Measurements from ENCODE around the gene ZMIZ1. TPM values are rescaled to one million over a fixed set of nuclear protein-coding genes. Genes with fewer than 3 reads are reported as not detected.

The ZMIZ1 gene
- total and polyA plus RNA-seq, 2 experiments from 2014 or later: 9.2 to 30.9 TPM

DNA sequence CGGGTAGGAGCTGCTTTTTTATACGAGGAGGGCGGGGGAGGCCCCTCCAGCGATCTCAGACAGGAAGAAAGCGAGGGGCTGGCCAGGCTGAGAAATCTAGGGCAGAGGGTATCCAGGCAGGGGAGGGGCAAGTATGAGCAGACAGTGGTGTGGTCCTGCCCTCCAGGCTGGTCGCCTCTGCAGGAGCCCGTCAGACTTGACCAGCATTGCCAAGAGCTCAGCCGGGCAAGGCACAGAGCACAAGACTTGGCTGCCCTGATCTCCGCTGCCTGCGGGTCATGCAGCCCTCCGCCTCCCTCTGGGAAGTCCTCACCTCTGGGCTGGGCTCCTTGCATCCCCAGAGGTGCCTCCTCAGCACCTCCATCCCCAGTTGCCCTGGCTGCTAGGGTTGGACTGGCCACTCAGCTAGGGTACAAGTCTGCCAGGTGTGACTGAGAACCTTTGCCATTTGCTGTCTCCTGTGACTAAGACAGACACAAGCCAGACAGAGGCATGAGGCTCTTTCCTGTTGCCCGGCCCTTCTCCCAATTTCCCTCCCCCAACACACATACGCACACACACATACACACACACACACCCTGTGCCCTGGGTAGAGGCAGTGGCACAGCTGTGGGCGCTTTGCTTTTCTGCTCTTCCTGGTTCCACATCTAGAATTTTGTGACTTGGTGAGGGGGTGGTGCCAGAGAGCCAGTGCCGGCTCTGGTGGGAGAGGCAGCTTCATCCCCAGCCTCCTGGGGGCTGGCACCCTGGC lies 219.4 kb downstream of the ZMIZ1 start:
- no peaks in the 10 kb centered on the region; the same call in 2 of the 3 replicates for H3K36me3 Mint-ChIP-seq (ENCODE audit: low read depth)

GRCh38 chr10:79289801-79290200 lies 221.0 kb downstream of the ZMIZ1 start:
- Mint-ChIP-seq H3K36me3 (ENCODE audit: low read depth) (peaks cover 9% of the 10 kb centered on the region; the same call in 1 of the 3 replicates), H3K4me3 (no peak overlapping the region), H3K27ac (no peak overlapping the region), H3K9me3 (no peaks in the 10 kb centered on the region), H3K27me3 (ENCODE audit: insufficient read depth, low read depth, poor library complexity) (peaks cover 9% of the 10 kb centered on the region), H3K4me1 (peaks cover 6% of the 10 kb centered on the region; the same call in 2 of the 3 replicates)
- ATAC-seq (no peak), DNase-seq (ENCODE audit: low spot score) (no peak)
- H4K20me1 ChIP-seq (replicated peaks; ENCODE audit: insufficient read depth): 0 out of 2 replicates have a peak, but pooled peaks cover 4% of the 10 kb centered on the region
- no peak overlapping the region for H3K4me2 ChIP-seq
- no peak overlapping the region for H3K27ac ChIP-seq (ENCODE audit: low read depth)
- H3K4me3 ChIP-seq: no peak overlapping the region
- H2AFZ ChIP-seq: no peak overlapping the region
- no peaks in the 10 kb centered on the region for H3K9me2 ChIP-seq (ENCODE audit: insufficient read depth)
- H3K36me3 ChIP-seq (ENCODE audit: insufficient read depth): no peaks in the 10 kb centered on the region; the same call in 1 of the 2 replicates
- no peaks in the 10 kb centered on the region for H3K4me1 ChIP-seq (ENCODE audit: insufficient read depth)
- no peaks in the 10 kb centered on the region for H3K79me2 ChIP-seq (replicated peaks; ENCODE audit: insufficient read depth)
- H3K27me3 ChIP-seq (ENCODE audit: insufficient read depth): no peaks in the 10 kb centered on the region
- no peaks in the 10 kb centered on the region for H3F3A ChIP-seq (replicated peaks; ENCODE audit: low read depth)
- TF ChIP-seq ZNF114 (CRISPR knock-in tag; IDR thresholded peaks at IDR 0.05): no peak
- TF ChIP-seq ZNF462 (CRISPR knock-in tag; IDR thresholded peaks at IDR 0.05): no peak
- TF ChIP-seq STAT1 (IDR thresholded peaks at IDR 0.05; ENCODE audit: unreplicated experiment): no peak
- TF ChIP-seq, protein P1, sequence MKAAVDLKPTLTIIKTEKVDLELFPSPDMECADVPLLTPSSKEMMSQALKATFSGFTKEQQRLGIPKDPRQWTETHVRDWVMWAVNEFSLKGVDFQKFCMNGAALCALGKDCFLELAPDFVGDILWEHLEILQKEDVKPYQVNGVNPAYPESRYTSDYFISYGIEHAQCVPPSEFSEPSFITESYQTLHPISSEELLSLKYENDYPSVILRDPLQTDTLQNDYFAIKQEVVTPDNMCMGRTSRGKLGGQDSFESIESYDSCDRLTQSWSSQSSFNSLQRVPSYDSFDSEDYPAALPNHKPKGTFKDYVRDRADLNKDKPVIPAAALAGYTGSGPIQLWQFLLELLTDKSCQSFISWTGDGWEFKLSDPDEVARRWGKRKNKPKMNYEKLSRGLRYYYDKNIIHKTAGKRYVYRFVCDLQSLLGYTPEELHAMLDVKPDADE (IDR thresholded peaks at IDR 0.05): no peak

More for the DNA sequence above, 219.4 kb downstream of the ZMIZ1 start:
- no peak for DNase-seq (ENCODE audit: low spot score)
- Histone ChIP-seq H4K20me1 (replicated peaks; ENCODE audit: insufficient read depth) (0 out of 2 replicates have a peak, but pooled peaks cover 4% of the 10 kb centered on the region), H3K36me3 (ENCODE audit: insufficient read depth) (no peaks in the 10 kb centered on the region), H3K27ac (ENCODE audit: low read depth) (no peak overlapping the region), H3K27me3 (ENCODE audit: insufficient read depth) (no peaks in the 10 kb centered on the region), H2AFZ (no peak overlapping the region), H3F3A (replicated peaks; ENCODE audit: low read depth) (no peaks in the 10 kb centered on the region), H3K4me1 (ENCODE audit: insufficient read depth) (no peaks in the 10 kb centered on the region), H3K79me2 (replicated peaks; ENCODE audit: insufficient read depth) (no peaks in the 10 kb centered on the region), H3K4me2 (no peak overlapping the region), H3K9me2 (ENCODE audit: insufficient read depth) (no peaks in the 10 kb centered on the region), H3K4me3 (no peak overlapping the region)
- Mint-ChIP-seq H3K4me1 (peaks cover 8% of the 10 kb centered on the region), H3K27ac (no peak overlapping the region), H3K27me3 (ENCODE audit: insufficient read depth, low read depth, poor library complexity) (peaks cover 7% of the 10 kb centered on the region), H3K9me3 (no peaks in the 10 kb centered on the region), H3K4me3 (no peak overlapping the region)
- TF ChIP-seq STAT1 (IDR thresholded peaks at IDR 0.05; ENCODE audit: unreplicated experiment) (no peak), REST (IDR thresholded peaks at IDR 0.05; ENCODE audit: unreplicated experiment) (no peak), POLR2AphosphoS5 (IDR thresholded peaks at IDR 0.05; ENCODE audit: low read depth) (no peak), ZNF114 (CRISPR knock-in tag; IDR thresholded peaks at IDR 0.05) (no peak)
- ATAC-seq: no peak

All from GM23338 (cell line).